ENCODE results near the gene RPAIN.

- TF ChIP-seq CTCF (tag by site-specific recombination; IDR thresholded peaks at IDR 0.05) (no peak), ZNF394 (tag by site-specific recombination; IDR thresholded peaks at IDR 0.05; ENCODE audit: borderline replicate concordance) (no peak), YY1 (tag by site-specific recombination; IDR thresholded peaks at IDR 0.05) (no peak), ZNF350 (tag by site-specific recombination; IDR thresholded peaks at IDR 0.05) (no peak), ZNF341 (tag by site-specific recombination; IDR thresholded peaks at IDR 0.05; ENCODE audit: low read depth) (no peak), EGR2 (tag by site-specific recombination; IDR thresholded peaks at IDR 0.05; ENCODE audit: low read depth) (no peak), ZNF223 (tag by site-specific recombination; IDR thresholded peaks at IDR 0.05) (no peak), PRDM2 (tag by site-specific recombination; IDR thresholded peaks at IDR 0.05; ENCODE audit: borderline replicate concordance) (no peak), ZNF140 (tag by site-specific recombination; IDR thresholded peaks at IDR 0.05) (no peak), ZNF48 (tag by site-specific recombination; IDR thresholded peaks at IDR 0.05) (no peak), KLF1 (tag by site-specific recombination; IDR thresholded peaks at IDR 0.05) (no peak)
Observed at GRCh38 chr17:5481451-5481850, 61.5 kb downstream of the RPAIN start.

Data from HEK293 (cell line).